ENCODE results near the gene RELB.

DNA sequence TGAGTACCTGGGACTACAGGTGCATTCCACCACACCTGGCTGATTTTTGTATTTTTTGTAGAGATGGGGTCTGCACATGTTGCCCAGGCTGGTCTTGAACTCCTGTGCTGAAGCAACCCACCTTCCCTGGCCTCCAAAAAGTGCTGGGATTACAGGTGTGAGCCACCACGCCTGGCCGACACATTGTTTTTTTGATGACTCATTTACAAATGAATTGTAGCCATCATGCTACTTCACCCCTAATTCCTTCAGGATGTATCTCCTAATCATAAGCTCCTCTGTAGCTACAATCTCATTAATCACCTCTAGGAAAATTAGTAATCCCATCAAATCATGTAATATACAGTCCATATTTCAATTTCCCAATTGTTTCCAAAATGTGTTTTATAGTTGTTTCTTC is 17.9 kb downstream of the RELB start:
- TF ChIP-seq, protein P1, sequence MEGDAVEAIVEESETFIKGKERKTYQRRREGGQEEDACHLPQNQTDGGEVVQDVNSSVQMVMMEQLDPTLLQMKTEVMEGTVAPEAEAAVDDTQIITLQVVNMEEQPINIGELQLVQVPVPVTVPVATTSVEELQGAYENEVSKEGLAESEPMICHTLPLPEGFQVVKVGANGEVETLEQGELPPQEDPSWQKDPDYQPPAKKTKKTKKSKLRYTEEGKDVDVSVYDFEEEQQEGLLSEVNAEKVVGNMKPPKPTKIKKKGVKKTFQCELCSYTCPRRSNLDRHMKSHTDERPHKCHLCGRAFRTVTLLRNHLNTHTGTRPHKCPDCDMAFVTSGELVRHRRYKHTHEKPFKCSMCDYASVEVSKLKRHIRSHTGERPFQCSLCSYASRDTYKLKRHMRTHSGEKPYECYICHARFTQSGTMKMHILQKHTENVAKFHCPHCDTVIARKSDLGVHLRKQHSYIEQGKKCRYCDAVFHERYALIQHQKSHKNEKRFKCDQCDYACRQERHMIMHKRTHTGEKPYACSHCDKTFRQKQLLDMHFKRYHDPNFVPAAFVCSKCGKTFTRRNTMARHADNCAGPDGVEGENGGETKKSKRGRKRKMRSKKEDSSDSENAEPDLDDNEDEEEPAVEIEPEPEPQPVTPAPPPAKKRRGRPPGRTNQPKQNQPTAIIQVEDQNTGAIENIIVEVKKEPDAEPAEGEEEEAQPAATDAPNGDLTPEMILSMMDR (IDR thresholded peaks at IDR 0.05) = no peak
- TF ChIP-seq POLR2AphosphoS5 (IDR thresholded peaks at IDR 0.05; ENCODE audit: insufficient read depth in 1 of 2, low read depth in 1 of 2) = no peak

Data from vagina (tissue), 2 donors.